ENCODE measurements around the gene EPHA1.
"Not testable (repeated sequence)": the region's sequence is repeated elsewhere in the genome, so short reads cannot be mapped to it uniquely, and the experiment has no call there.

The EPHA1 gene

GRCh38 chr7:143420624-143421023, 12.0 kb upstream of the EPHA1 start:
- H3K27ac ChIP-seq (ENCODE audit: extremely low read depth, low read depth, low read length); POLR2A ChIA-PET; H3K36me3 ChIP-seq (ENCODE audit: control insufficient read depth in 2 of 2, insufficient read depth in 1 of 2, low read length in 2 of 2); H3K4me1 ChIP-seq (ENCODE audit: control insufficient read depth, insufficient read depth, low read length); H3K9me3 ChIP-seq (ENCODE audit: control insufficient read depth, insufficient read depth, low read depth, low read length); H3K4me3 ChIP-seq (ENCODE audit: low read depth, low read length): not testable (repeated sequence)
- peak; percentile 82 for TF ChIP-seq SETDB1 (IDR thresholded peaks at IDR 0.05; ENCODE audit: insufficient read length, low read length)
- CTCF ChIA-PET, result interaction anchor here (0.6 to 0.9 kb wide), 4 partner anchors 16 to 131 kb away, joined by 3 to 5 read pairs (median 3); no protein-coding TSS in a partner anchor

- no peaks in the 10 kb centered on the region for H3K4me1 ChIP-seq (ENCODE audit: control insufficient read depth, insufficient read depth, low read length)
- no peaks in the 10 kb centered on the region for H3K36me3 ChIP-seq (ENCODE audit: control insufficient read depth in 2 of 2, insufficient read depth in 1 of 2, low read length in 2 of 2)
- ChIA-PET POLR2A (no interaction called here), CTCF (interaction anchor here (0.6 kb wide), 1 partner anchor 15 kb away, joined by 3 read pairs; no protein-coding TSS in a partner anchor)
- no peak overlapping the region for H3K4me3 ChIP-seq (ENCODE audit: low read depth, low read length)
- no peaks in the 10 kb centered on the region for H3K9me3 ChIP-seq (ENCODE audit: control insufficient read depth, insufficient read depth, low read depth, low read length)
- no peak overlapping the region for H3K27ac ChIP-seq (ENCODE audit: extremely low read depth, low read depth, low read length)
- TF ChIP-seq SP2 (tag by site-specific recombination; IDR thresholded peaks at IDR 0.05), result no peak
- no peak for TF ChIP-seq HOXC10 (CRISPR knock-in tag; IDR thresholded peaks at IDR 0.05)
- no peak for TF ChIP-seq ZFP69B (tag by site-specific recombination; IDR thresholded peaks at IDR 0.05)
- TF ChIP-seq ZNF169 (tag by site-specific recombination; IDR thresholded peaks at IDR 0.05), result no peak
- no peak for TF ChIP-seq ZFHX2 (tag by site-specific recombination; conservative IDR thresholded peaks at IDR 0.05)
- TF ChIP-seq ZBTB26 (tag by site-specific recombination; optimal IDR thresholded peaks at IDR 0.05), result no peak
- TF ChIP-seq ZNF140 (tag by site-specific recombination; IDR thresholded peaks at IDR 0.05), result no peak
- no peak for TF ChIP-seq MYNN (tag by site-specific recombination; IDR thresholded peaks at IDR 0.05; ENCODE audit: borderline replicate concordance)
- no peak for TF ChIP-seq ZXDB (tag by site-specific recombination; IDR thresholded peaks at IDR 0.05)
- no peak for TF ChIP-seq ZBTB48 (tag by site-specific recombination; IDR thresholded peaks at IDR 0.05)
- no peak for TF ChIP-seq ZNF596 (tag by site-specific recombination; IDR thresholded peaks at IDR 0.05)
- TF ChIP-seq PRDM10 (tag by site-specific recombination; IDR thresholded peaks at IDR 0.05), result no peak
- TF ChIP-seq ZNF280D (tag by site-specific recombination; IDR thresholded peaks at IDR 0.05), result no peak
Observed at GRCh38 chr7:143419880-143420279, 11.2 kb upstream of the EPHA1 start.

All from HEK293 (cell line).